HL-60/S4 (cell line): Measurements from ENCODE around the gene RFPL3.
"Not testable (repeated sequence)": the region's sequence is repeated elsewhere in the genome, so short reads cannot be mapped to it uniquely, and the experiment has no call there.

ENCODE experiments used
- in situ Hi-C: fragments of 300-500 bp; cut with MboI; formaldehyde crosslinking; loops from 2 replicates; pipeline ENCODE4 v1.14.3; 2022; ENCODE audit warnings: low sequenced_read_pairs

Gene RFPL3

GRCh38 chr22:32329202-32329645 lies 28.4 kb upstream of the RFPL3 start:
- in situ Hi-C loops = no loop called here

- in situ Hi-C loops = no loop called here
Measured at GRCh38 chr22:32331236-32331917, 26.3 kb upstream of the RFPL3 start.

GRCh38 chr22:32331918-32332725 lies 25.5 kb upstream of the RFPL3 start:
- in situ Hi-C loops = no loop called here

- in situ Hi-C loops = no loop called here
Measured at GRCh38 chr22:32333141-32333768, 24.4 kb upstream of the RFPL3 start.

GRCh38 chr22:32333769-32334659 lies 23.7 kb upstream of the RFPL3 start:
- in situ Hi-C loops = no loop called here

- in situ Hi-C loops = no loop called here
Measured at GRCh38 chr22:32334660-32335365, 22.9 kb upstream of the RFPL3 start.

- in situ Hi-C loops = no loop called here
Measured at GRCh38 chr22:32335471-32335870, 22.2 kb upstream of the RFPL3 start.

GRCh38 chr22:32336121-32336603 lies 21.5 kb upstream of the RFPL3 start:
- in situ Hi-C loops = no loop called here

- in situ Hi-C loops = no loop called here
Measured at GRCh38 chr22:32336771-32337424, 20.8 kb upstream of the RFPL3 start.

GRCh38 chr22:32337425-32337824 lies 20.2 kb upstream of the RFPL3 start:
- in situ Hi-C loops = not testable (repeated sequence)

- in situ Hi-C loops = no loop called here
Measured at GRCh38 chr22:32338757-32339156, 18.9 kb upstream of the RFPL3 start.

- in situ Hi-C loops = no loop called here
Measured at GRCh38 chr22:32339190-32340012, 18.3 kb upstream of the RFPL3 start.

GRCh38 chr22:32340411-32340810 lies 17.3 kb upstream of the RFPL3 start:
- in situ Hi-C loops = no loop called here

- in situ Hi-C loops = no loop called here
Measured at GRCh38 chr22:32341122-32341740, 16.4 kb upstream of the RFPL3 start.

- in situ Hi-C loops = no loop called here
Measured at GRCh38 chr22:32342977-32343376, 14.7 kb upstream of the RFPL3 start.

GRCh38 chr22:32343941-32344340 lies 13.7 kb upstream of the RFPL3 start:
- in situ Hi-C loops = no loop called here

GRCh38 chr22:32348031-32348611 lies 9.5 kb upstream of the RFPL3 start:
- in situ Hi-C loops = no loop called here

GRCh38 chr22:32351875-32352274 lies 5.8 kb upstream of the RFPL3 start:
- in situ Hi-C loops = not testable (repeated sequence)
